Measurements from ENCODE around the gene TNIK.
"Not testable (repeated sequence)": the region's sequence is repeated elsewhere in the genome, so short reads cannot be mapped to it uniquely, and the experiment has no call there.

The TNIK gene

DNA sequence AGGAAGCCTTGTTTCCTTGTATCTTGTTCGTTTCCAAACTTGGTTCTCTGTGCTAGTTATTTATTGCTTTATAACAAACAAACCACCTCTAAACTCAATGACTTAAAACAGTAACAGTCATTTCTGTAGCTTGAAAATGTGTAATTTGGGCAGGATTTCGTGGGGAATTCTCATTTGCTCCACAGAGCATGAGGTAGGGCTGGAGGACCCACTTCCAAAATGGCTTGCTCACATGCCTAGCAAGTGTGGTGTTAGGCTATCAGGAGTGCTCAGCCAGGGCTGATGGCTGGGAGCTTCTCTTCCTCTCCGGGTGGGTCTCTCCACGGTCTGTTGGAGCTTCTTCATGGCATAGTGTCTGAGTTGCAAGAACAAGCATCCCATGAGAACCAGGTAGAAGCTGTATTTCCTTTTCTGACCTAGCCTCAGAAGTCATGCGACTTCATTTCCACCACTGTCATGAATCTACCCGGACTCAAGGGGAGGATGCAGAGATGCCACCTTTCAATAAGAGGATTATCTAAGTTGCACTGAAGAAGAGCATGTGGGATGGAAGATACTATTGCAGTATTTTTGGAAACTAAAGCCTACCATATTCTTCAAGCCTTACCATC, 8.2 kb upstream of the TNIK start:
- no peak for DNase-seq

DNA sequence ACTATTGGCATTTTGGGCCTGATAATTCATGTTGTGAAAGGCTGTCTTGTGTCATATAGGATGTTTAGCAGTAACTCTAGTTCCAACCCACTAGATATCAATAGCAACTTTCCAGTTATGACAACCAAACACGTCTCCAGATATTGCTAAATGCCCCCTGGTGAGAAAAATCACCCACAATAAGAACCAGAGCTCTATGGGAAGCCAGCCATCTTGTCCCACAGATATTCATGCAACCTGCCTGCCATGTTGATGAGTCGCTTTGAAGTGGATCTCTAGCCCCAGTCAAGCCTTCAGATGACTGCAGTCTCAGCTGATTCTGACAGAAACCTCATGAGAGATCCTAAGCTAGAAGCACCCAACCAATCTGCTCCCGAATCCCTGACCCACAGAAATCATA, 5.6 kb upstream of the TNIK start:
- no peak for DNase-seq

DNA sequence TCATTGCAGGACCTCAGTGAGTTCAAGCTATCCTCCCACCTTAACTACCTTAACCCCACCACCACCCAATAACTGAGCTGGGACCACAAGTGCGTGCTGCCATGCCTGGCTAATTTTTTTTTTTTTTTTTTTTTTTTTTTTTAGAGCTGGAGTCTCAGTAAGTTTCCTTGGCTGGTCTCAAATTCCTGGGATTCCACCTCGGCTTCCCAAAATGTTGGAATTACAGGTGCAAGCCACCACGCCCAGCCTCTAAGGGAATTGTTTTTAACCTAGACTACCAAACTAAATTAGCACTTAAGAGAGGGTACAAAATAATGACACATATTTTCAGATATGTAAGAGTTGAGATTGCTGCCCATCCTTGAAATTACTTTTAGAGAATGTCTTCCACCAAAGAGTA, 4.3 kb upstream of the TNIK start:
- DNase-seq: no peak

DNA sequence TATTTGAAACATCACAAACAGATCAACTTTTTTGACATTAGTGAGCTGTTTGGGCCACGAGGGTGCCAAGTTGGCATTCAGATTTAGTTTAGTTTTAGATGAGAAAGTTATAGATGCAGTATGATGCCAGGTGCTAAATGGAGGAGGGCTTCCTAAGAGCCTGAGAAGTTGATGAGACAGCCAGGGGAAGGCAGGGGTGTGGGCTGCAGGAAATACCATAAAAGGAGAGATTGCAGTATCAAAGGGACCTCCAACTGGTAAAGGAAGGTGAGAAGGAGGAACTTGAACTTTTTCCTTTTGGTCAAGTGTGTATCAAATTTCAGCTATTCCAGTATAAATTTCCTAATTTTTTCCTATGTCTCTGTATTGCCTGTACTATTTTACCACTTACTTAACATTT, 2.0 kb upstream of the TNIK start:
- DNase-seq: peak; percentile 67

DNA sequence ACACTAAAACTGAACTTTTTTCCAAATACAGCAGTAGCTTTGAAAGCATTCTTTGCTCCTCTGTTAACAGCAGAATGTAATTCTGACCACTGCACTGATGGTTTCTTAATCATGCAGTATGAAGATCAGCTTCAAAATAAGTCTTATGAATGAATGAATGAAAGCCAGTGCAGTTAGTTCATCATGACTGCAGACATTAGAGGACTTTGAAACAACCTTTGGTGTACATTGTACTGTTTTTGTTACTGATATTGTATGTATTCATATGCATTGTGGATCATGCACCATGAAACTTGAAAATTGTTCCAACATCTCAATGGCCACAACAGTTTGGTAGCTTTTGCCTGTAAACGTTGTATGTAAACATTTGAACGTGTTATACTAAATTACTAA, 1.3 kb upstream of the TNIK start:
- DNase-seq: no peak

DNA sequence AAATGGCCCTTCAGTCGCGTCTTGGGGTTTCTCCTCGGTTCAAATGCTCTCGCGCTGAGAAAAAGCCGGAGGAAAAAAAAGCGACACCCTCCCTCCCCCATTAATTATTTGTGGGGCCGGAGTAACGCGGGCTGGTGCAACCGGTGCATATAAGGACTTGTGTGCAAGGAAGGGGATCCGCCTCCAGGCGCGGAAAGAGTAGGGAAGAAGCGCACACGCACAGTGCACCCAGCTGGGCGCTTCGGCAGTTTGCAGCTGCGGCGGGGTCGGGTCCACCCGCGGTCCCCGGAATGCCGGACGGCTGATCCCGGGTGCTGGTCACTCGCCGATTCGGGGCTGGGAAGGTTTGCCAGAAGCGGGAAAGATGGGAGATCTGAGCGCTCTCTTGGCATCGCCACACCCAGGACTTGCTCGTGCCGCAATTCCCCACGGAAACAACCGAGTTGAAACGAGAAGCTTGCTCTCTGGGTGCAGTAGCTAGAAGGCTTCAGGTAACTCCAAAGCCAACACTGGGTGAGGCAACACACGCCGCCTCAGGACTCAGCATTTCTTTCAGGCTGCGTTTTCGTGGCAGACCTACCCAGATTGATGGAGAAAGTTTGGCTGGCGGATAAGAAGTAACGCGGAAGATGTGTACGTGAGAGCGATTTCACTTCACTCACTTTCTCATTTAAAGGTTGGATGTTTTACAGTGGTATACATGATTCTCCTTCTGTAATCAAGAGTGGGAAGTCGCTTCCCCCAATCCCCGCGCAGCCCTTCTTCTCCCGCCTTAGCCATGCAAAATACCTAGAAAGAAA, 720 bp upstream of the TNIK start:
- DNase-seq: peak; percentile 82

DNA sequence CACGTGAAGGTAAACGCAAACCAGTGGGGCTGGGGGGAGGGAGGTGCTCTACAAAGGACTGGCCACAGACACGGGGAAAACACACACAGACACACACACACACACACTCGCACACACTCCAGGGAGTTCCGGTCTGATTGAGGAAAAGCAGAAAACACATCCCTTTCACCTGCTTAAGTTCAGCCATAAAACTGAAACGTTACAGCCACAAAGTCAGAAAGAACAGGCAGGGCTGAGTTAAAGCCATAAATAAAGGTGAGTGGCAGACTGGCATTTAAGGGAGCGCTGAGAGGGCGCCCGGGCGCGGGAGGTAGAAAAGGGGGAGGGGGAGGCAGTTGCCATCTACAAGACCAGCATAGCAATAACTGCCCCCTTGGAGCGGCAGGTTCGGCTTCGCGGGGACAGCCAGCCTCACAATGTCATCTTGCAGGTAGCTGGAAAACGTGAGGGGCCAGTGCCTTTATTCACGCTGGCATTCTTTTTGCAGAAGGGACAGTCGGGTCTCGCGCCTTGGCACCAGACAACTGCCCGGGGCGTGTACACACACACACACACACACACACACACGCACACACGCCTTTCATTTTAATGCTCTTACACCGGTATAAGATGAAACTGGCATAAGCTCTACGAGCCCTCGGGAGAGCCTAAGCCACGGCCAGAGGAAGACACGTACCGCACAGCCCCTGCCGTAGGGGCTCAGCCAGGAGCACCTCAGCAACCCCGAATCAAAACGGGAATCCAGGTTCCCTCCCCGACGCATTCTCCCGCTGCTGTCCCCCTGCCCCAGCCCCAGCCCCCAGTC, 866 bp downstream of the TNIK start:
- peak; percentile 67 for DNase-seq

DNA sequence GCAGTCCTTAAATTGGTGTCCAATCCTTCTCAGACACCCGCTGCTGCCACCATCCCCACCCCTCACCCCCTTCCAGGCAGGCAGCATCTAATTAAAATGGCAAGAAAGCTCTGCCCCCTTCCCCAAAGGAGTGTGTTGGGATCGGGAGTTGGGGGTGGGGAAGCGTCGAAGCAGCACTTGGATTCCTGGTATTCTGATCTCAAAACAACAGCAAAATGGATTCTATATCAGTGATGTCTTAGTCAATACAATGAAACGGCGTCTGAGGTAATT, 1.4 kb downstream of the TNIK start:
- DNase-seq: no peak

DNA sequence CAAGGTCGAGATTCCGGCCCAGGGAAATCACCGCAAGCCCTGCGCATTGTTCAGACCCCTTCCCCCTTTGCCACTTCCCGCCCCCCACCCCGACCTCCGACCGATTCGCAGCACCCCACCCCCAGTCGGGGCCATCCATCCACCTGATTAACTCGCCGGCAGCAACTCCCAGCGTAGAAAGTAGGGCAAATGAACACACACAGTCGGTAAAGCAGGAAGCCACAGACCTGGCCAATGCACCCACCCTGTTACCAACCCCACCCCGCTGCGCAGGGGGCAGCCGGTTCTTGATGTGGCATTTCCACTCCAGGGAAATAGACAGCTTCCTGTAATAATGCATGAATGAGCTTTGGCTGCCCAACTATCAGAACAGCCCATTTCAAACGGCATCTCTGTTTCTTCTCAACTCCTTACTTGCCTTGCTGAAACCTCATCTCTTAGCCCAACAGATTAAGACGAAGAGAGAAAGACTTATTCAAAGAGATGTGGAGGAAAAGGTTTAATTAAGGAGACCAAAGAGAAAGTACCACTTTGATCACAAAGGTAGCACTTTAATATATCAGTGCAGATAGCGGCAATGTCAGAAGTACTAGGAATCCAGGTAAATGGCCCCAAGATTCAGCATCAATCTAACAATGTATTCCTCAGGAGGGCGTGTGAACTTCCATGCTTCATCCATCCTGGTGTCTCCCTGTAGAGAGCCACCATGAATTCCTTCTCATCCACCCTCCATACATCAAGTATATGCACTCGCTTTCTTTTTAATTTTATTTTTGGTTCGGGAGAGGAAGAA, 1.9 kb downstream of the TNIK start:
- DNase-seq: no peak

DNA sequence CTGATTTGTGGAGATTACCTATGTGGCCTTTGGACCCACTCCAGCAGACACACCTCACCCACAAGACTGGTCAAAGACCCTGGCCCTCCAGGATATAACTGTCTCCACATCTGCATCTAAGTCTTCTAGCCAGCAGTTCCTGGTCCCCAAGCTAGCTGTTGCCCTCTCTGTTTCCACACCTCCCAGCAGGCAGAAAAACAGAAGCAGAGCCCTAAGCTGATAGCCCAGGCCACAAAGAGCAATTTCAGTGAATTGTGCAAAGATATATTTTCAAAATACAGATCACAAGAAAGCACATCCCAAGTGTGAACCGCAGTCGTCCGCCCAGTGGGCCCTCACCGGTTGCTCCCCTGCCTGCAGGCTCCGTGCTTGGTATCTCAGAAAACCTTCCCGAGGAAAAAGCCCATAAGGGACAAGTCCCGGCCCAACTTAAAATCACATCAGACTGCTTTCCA, 2.6 kb downstream of the TNIK start:
- no peak for DNase-seq

DNA sequence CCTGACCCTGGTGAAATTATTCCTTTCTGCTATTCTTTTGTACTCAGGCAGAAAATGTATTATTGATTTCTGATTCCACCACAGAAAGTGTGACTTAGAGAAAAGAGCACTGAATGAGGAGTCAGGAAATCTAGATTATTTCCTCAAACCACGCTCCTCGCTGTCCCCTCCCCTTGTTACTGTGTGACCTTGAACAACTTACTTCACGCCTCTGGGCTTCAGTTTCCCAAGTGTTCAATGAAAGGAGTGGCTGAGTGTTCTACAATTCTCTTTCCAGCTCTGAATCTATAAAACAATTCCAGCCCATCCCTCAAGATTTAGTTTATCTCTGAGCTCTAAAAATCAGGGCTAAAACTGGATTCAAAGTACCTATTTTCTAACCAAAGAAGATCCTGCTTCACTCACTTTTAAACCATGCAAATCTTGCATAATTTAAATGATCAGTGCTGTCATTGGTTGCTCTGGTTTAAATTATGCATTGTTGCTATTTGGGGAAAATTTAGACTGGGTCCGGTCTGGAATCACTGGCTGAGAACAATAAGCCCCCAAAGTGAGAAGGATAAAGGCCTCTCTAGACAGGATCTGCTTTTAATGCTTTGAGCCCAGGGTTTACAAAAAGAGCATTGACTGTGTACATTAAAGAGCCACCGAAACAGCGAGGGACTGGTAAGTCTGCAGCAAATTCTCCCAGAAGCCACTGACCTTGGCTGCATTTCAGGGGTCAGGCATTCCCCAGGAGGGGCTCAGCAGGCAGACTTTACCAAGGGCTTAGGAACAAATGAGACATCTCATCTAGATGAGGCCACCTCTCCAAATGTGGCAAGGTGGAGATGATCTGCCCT, 3.2 kb downstream of the TNIK start:
- no peak for DNase-seq

DNA sequence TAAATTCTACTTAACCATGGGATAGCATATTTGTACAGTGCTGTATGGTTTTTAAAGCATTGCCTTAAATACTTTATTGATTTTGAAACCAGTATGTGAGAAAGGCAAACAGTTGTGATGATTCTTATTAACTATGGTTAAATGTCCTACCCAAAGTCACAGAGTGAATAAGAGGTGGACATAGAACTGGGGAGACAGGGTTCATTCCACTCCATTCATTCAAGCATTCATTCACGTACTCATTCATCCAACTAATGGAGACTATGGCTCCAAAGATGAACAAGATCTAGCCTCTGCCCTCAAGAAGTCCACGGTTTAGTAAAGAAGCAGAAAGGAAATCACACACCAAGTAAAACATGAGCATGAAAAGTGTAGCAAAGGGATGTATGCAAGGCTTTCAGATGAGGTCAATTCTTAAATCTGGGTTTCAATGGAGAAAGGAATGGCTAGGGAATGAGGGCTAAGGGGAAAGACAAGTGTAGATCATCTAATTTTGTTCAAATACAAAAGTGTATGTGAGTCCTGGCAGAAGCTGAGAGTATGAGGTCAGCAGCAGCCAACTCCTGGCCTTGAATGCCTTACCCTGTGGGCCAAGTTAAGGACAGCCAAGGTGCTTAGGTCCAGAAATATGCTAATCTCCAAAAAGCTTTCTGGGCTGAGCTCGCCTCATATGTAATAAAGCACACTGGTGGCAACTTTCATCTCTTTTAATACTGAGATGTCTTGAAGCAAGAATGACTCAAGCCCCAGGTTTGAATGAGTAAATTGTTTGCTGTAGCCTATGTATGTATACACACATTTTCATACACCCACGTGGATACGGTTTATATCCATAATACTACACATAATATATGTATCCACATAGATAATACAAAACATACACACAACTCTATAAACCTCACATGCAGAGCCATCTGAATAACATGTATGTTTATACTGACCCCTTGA, 4.3 kb downstream of the TNIK start:
- no peak for DNase-seq

DNA sequence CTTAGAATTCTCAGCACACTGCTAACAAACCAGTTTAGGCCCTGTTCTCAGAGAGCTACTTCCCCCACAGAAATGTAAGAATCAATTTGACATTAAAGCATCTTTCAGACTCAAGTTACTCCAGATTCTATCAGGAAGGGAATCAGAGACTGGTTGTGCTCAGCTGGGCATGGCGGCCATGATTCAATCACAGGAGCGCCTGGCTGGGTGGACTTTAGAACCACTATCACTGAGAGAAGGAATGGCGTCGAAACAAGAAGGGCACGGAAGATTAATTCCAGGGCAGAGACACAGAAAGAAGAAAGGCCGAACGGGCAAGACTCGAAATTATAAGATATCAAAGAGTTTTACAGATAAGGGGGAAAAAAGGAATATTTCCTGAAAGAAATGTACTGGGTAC, 6.2 kb downstream of the TNIK start:
- DNase-seq: no peak

DNA sequence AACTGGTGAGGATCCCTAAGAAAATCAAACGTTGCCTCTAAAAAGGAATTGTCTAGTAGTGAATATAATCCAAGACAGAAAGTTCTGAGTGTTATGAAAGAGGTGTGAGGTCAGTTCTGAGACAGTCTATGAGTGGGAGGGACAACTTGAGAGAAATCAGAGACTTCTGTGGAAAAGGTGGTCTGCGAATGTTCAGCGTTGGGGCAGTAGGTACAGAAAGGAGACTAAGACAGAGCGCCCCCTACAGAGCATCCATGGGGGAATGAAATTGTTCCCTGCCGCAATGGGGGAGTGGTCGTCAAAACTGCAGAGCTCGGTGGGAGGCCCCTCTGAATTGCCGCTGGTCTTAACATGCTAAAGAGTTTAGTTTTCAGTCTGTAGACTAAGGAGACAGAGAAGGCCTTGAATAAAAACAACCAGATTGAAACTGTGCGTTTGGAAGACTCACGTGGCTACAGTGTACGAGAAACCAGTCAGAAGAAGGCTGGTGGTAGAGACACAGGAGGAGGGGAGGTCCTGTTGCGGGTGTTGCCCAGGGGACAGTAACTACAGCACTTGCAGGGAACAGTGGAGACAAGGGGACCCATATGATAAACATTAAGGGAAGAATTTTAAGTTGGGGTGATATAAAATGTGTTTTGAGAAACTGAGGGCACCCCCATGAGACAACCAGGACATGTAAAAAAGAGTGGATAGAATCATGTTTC, 6.9 kb downstream of the TNIK start:
- no peak for DNase-seq

DNA sequence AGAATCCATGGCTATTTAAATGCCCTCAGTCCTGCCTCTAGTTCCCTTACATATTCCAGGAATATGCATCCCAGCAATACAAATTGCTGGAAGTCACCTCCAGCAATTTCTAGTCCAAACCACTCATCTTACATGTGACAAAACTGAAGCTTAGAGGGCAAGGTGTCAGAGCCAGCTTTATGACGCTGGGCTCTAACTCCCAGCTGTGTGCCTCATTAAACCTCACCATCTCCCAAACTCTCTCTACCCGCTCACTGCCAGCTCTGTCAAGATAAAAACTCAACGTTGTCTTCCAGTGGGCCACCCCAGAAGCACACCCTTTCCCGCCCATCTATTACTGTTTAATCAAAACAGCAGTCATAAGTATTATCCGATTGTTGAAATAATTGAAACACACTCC, 7.9 kb downstream of the TNIK start:
- DNase-seq: no peak

DNA sequence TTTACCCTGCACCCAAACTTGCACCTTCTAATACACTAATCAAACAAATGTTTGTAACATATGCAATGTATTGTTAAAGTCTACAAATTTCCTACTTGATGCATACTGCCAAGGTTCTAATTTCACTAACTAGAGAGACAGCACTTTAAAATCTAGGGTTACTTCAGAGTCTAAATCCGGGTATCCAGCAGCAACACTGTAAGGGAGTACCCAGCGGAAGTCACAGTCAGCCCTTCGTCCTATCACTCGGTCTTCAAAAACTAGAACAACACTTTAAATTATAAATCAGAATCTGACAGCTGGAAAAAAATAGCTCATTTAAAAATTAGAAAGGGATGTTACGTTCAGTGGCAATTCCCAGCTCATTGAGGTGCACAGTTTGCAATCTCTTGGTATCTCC, 8.3 kb downstream of the TNIK start:
- DNase-seq: no peak

DNA sequence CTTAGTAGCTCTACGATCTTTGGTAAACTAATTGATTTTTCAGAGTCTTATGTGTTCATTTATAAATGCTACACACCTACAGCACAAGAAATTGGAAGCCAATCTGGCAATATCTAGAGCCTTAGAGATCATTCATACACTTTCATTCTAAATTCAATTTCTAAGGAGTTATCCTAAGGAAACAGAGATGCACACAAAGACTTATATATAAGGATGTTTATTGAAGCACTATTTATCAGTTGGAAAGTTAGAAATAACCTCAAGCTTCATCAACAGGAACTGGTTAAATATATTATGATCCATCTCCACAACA, 12.7 kb downstream of the TNIK start:
- DNase-seq: not testable (repeated sequence)

DNA sequence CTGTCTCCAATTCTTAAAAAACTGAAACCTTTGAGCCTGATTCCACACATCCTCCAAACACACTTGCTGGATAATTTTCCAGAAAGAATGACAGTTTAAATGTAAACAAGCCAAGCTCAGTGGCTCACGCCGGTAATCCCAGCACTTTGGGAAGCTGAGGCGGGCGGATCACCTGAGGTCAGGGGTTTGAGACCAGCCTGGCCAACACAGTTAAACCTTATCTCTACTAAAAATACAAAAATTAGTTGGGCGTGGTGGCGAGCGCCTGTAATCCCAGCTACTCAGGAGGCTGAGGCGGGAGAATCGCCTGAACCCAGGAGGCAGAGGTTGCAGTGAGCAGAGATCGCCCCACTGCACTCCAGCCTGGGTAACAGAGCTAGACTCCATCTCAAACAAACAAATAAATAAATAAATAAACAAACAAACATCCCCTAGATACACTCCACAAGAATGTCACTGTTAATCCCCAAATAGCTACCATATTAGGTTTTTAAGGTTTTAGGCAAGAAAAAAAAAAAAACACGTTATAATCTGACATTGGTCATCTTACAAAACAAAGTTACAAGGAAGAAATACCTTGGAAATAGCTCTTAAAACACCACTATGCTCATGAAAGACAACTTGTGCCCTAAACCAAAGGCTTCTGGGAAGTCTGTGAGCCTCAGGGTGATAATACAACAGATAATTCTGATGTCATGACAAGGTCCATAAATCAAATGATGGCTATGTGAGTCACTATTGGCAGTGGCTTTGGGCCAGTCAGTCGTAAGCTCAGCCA, 13.2 kb downstream of the TNIK start:
- DNase-seq: no peak

DNA sequence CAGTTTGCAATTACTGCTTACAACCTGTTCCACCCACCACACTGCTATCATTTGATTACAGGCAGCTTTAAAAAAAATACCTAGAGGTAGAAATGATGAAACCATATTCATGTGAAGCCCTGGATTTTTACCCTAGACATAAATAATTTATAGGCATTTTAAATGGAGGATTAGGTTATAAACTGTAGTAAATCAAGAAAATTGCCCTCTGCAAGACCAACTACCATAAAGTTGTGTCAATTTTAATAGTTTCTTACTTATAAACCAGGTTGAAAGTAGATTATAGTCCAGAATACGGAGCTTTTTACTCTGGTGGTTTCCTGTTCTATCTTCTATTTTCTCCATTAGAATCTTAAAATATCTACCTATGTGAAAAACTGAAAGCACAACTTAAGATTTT, 13.9 kb downstream of the TNIK start:
- no peak for DNase-seq

DNA sequence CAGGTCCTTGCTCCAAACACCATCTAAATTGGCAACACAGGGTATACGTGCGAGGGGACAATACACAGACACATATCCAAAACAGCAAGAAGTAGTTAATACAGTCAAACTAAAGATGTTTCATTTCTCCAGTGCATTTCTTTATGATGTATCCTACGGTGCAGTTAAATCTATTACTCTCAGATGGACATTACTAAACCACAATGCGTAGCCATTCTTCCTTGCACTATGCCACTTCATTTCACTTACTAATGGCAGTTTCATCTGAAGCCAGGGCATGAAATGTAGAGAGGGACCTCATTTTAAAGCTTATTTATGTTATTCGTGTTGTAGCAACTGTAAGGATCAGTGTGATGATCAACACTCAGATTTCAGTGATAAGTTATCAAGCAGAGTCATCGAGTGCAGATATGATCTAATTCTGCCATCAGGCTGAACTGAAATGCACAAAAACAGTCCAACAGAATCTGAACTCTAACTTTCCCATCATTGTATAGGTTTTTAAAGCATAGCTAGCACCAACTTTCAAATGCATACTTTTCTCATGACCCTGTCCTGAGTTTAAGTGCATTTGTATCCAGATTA, 14.5 kb downstream of the TNIK start:
- DNase-seq: no peak
